ENCODE data around the gene PLP1.

PLP1 gene

DNA sequence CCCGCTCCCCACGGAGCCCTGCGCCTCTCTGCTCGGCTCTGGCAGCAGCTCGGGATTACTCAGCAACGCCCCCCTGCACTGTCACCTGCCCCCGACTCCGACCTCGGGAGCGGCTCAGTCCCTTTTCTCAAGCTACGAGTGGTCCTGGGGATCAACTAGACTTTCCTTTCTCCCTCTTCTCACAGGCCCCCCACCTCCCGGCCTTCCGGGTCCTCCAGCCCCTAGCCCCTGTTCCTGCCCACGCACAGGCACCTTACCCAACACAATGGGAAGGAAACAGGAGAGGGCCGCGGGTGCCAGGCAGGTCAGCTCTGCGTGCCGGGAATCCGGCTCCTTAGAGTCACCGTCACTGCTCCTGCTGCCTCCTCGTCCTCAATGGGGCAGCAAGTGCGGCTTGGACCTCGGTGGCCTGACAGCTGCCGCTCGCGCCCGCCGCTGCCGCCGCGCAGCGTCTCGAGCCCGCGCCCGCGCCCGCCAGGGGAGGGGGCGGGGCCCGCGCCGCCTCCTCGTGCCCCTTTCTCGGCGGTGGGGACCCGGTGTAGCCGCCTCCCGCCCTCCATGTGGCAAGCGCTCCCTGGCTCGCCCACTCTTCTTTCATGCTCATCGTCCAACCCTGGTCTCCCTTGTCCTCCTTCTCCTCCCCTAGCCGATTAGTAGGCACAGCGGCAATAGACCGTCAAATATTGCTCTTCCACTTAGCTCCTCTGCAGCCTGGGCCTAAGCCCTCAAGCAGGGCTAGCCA is 55.3 kb downstream of the PLP1 start, which contains the start of gene RAB9B:
RAB9B (minus strand) TSS at position 455 of the 742 bp plus-strand sequence. CDS start 6,473 bp downstream, outside the sequence.
- peak; percentile 60 for DNase-seq (ENCODE audit: insufficient read length, low spot score)
- no peak for FAIRE-seq
- TF ChIP-seq POLR2A (IDR thresholded peaks at IDR 0.05; ENCODE audit: low read depth, low read length): no peak

GRCh38 chrX:103839404-103839803 is 62.8 kb downstream of the PLP1 start:
- FAIRE-seq (no peak), DNase-seq (ENCODE audit: insufficient read length, low spot score) (no peak)
- no peak for TF ChIP-seq POLR2A (IDR thresholded peaks at IDR 0.05; ENCODE audit: low read depth, low read length)
